Fibroblast of lung (primary cell): ENCODE results near the gene POLR3F. TPM values are rescaled to one million over a fixed set of nuclear protein-coding genes. Genes with fewer than 3 reads are reported as not detected.

Source experiments
- DNase-seq, 2 donors: peaks; one replicate each; pipeline versions ENCODE4 v3.0.0 to v3.0.0-alpha.2; 2010; ENCODE audit warnings: low read depth in 2 of 2
- H2AFZ ChIP-seq: 2 replicates; pipeline ENCODE4 v1.5.1; 2012; ENCODE audit warnings: low read length, control low read depth, inconsistent platforms
- H3K27ac ChIP-seq: 2 replicates; pipeline ENCODE4 v1.5.1; 2011; ENCODE audit warnings: low read length, control low read depth; ENCODE audit not compliant: insufficient read depth
- H3K27me3 ChIP-seq: 2 replicates; pipeline ENCODE4 v1.5.1; 2011; ENCODE audit warnings: mild to moderate bottlenecking, low read length; ENCODE audit not compliant: control insufficient read depth, insufficient read depth
- H3K36me3 ChIP-seq: 2 replicates; pipeline ENCODE4 v1.5.1; 2011; ENCODE audit warnings: low read length; ENCODE audit not compliant: control insufficient read depth, insufficient read depth
- H3K4me1 ChIP-seq: 2 replicates; pipeline ENCODE4 v1.5.1; 2011; ENCODE audit warnings: low read length; ENCODE audit not compliant: control insufficient read depth, insufficient read depth; ENCODE audit errors: extremely low read depth
- H3K4me2 ChIP-seq: 2 replicates; pipeline ENCODE4 v1.5.1; 2011; ENCODE audit warnings: low read length, control low read depth; ENCODE audit not compliant: insufficient read depth; ENCODE audit errors: extremely low read depth
- H3K4me3 ChIP-seq, 4 experiments: fragments of 200-600 bp in 1 of 4; sonication (generic) in 1 of 4; replicated peaks in 1 of 4; 2 replicates each; pipeline ENCODE4 v1.5.1; 2011 to 2016; ENCODE audit warnings: low read length in 4 of 4, low read depth in 3 of 4, mild to moderate bottlenecking in 3 of 4, control low read depth in 2 of 4, inconsistent platforms in 1 of 4, mixed read lengths in 1 of 4; ENCODE audit not compliant: insufficient read depth in 1 of 4; ENCODE audit errors: control extremely low read depth in 1 of 4
- H3K79me2 ChIP-seq: 2 replicates; pipeline ENCODE4 v1.5.1; 2012; ENCODE audit warnings: mild to moderate bottlenecking, low read length, inconsistent platforms; ENCODE audit not compliant: control insufficient read depth, insufficient read depth
- H3K9ac ChIP-seq: 2 replicates; pipeline ENCODE4 v1.5.1; 2011; ENCODE audit warnings: mild to moderate bottlenecking, low read length, control low read depth; ENCODE audit not compliant: insufficient read depth
- H3K9me3 ChIP-seq: 2 replicates; pipeline ENCODE4 v1.5.1; 2012; ENCODE audit warnings: low read depth, low read length; ENCODE audit not compliant: control insufficient read depth, insufficient read depth
- H4K20me1 ChIP-seq: 2 replicates; pipeline ENCODE4 v1.5.1; 2011; ENCODE audit warnings: low read length; ENCODE audit not compliant: control insufficient read depth, insufficient read depth; ENCODE audit errors: extremely low read depth
- EZH2 ChIP-seq: IDR thresholded peaks from 2 replicates; pipeline ENCODE4 v1.5.1; 2012; ENCODE audit warnings: low read length, control low read depth, mild to moderate bottlenecking; ENCODE audit errors: missing control alignments
- polyA plus RNA-seq, 2 donors: library from polyadenylated mRNA; depleted of rRNA in 1 of 2; stranded (reverse) in 1 of 2; unstranded in 1 of 2; fragments of >200 nt; gene quantifications; 2 replicates each; pipeline ENCODE4 v1.2.1, GENCODE V29; 2011 to 2012; ENCODE audit warnings: missing spikeins in 1 of 2
- total RNA-seq: library from RNA; depleted of rRNA; stranded (reverse); fragments of >200 nt; gene quantifications from 2 replicates; pipeline ENCODE4 v1.2.1, GENCODE V29; 2014
- TF ChIP-seq, protein P1 (sequence below), 2 donors: IDR thresholded peaks in 1 of 2; conservative IDR thresholded peaks in 1 of 2; 1 replicate in 1 of 2; 2 replicates in 1 of 2; pipeline ENCODE4 v1.5.1; 2011 to 2012; ENCODE audit warnings: low read length in 2 of 2, control low read depth in 1 of 2, inconsistent platforms in 1 of 2, low read depth in 1 of 2, mild to moderate bottlenecking in 1 of 2

The POLR3F gene
- total and polyA plus RNA-seq, 2 donors (not counting 1 experiment from before 2014, with no cell fraction given) = 11.2 to 20.5 TPM

DNA sequence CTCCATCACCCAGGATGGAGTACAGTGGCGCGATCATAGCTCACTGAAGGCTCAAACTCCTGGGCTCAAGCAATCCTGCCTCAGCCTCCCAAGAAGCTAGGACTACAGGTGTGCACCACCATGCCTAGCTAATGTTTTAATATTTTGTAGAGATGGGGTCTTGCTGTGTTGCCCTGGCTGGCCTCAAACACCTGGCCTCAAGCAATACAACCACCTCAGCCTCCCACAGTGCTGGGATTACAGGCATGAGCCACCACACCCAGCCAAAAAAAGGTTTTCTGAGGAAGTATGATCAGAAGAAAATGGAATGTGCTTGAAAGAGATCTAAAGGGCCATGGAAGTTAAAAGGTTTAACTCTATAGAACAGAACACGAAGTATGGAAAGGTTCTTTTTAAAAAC lies 21.1 kb downstream of the POLR3F start:
- no peaks in the 10 kb centered on the region for H3K4me1 ChIP-seq
- no peaks in the 10 kb centered on the region for H3K9me3 ChIP-seq
- no peak overlapping the region for H2AFZ ChIP-seq
- H3K36me3 ChIP-seq = no peaks in the 10 kb centered on the region
- TF ChIP-seq, protein P1, sequence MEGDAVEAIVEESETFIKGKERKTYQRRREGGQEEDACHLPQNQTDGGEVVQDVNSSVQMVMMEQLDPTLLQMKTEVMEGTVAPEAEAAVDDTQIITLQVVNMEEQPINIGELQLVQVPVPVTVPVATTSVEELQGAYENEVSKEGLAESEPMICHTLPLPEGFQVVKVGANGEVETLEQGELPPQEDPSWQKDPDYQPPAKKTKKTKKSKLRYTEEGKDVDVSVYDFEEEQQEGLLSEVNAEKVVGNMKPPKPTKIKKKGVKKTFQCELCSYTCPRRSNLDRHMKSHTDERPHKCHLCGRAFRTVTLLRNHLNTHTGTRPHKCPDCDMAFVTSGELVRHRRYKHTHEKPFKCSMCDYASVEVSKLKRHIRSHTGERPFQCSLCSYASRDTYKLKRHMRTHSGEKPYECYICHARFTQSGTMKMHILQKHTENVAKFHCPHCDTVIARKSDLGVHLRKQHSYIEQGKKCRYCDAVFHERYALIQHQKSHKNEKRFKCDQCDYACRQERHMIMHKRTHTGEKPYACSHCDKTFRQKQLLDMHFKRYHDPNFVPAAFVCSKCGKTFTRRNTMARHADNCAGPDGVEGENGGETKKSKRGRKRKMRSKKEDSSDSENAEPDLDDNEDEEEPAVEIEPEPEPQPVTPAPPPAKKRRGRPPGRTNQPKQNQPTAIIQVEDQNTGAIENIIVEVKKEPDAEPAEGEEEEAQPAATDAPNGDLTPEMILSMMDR (conservative IDR thresholded peaks at IDR 0.05 in 1 of 2, IDR thresholded peaks at IDR 0.05 in 1 of 2; ENCODE audit: low read depth in 1 of 2, low read length in 2 of 2) = no peak
- TF ChIP-seq EZH2 = no peak
- no peak overlapping the region for H3K27ac ChIP-seq
- no peaks in the 10 kb centered on the region for H3K27me3 ChIP-seq
- no peaks in the 10 kb centered on the region for H3K79me2 ChIP-seq
- H3K4me2 ChIP-seq = no peak overlapping the region
- DNase-seq = no peak
- H4K20me1 ChIP-seq = no peaks in the 10 kb centered on the region
- no peak overlapping the region for H3K4me3 ChIP-seq
- no peak overlapping the region for H3K9ac ChIP-seq

DNA sequence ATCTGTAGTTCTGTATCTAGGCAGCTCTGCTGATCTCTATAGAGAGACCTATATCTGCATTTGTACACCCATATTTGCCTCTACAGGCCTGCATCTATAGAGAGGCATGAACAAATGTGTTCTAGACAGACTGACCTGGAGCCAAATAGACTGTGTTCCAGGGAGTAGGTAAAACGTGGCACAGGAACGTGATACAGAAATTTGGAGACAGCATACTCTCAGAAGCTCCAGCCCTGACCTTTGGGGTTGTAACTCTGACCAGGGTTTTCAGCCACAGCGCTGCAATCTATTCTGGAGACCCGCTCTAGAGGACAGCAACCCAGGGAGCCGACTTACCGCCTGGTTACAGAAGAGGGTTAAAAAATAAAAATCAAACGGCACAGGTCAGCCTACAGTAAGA lies 28.9 kb downstream of the POLR3F start:
- H2AFZ ChIP-seq = peak overlapping the region; percentile 94
- no peak overlapping the region for H3K9ac ChIP-seq
- no peaks in the 10 kb centered on the region for H3K36me3 ChIP-seq
- H3K4me2 ChIP-seq = peak overlapping the region; percentile 90
- no peaks in the 10 kb centered on the region for H3K9me3 ChIP-seq
- no peaks in the 10 kb centered on the region for H4K20me1 ChIP-seq
- H3K4me1 ChIP-seq = peaks cover 3% of the 10 kb centered on the region
- H3K27me3 ChIP-seq = no peaks in the 10 kb centered on the region
- H3K27ac ChIP-seq = no peak overlapping the region
- no peak for TF ChIP-seq EZH2
- TF ChIP-seq, protein P1 (conservative IDR thresholded peaks at IDR 0.05 in 1 of 2, IDR thresholded peaks at IDR 0.05 in 1 of 2; ENCODE audit: low read depth in 1 of 2, low read length in 2 of 2) = no peak
- H3K79me2 ChIP-seq = no peaks in the 10 kb centered on the region
- peak overlapping the region; percentile 56 to 96 (median 78) for H3K4me3 ChIP-seq
- DNase-seq = peak in 1 of 2 donors; percentile 6

DNA sequence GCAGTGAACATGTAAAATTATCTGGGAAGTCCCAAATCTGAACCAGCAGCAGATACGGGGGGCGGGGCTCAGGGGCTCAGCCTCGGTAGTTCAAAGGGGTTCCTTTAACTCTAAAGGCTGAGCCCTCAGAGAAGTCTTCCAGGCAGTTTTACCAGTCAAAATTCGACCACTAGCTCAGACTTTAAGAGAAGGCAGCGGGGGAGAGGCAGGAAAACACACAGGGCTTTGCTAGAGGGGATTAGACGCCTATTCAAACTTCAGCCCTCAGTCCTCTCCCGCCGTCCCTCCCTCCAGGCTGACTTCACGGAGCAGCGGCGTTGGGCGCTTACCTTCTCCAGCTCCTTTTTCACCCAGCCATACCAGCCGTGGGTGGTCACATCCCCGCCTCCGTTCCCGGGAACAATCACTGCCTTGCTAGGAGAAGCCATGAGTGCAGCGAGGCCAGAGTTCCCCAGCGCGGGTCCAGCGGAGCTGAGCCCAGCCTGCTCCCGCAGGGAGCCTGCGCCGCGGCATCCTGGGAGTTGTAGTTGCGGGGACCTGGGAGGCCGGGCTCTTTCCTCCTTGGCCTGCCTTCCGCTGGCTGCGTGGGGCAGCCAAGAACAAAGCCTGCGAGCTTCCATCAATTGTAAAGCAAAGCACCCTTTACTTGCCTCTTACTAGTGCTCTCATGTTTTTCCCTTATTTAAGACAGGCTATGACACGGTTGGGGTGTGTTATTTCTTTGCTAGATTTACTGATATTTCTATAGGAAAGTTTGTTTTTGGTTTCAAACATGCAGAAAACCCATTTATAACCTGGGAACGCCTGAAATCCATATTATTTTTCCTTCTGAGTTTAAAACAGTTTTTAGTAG lies 29.8 kb downstream of the POLR3F start, which contains the start of gene RBBP9:
Gene RBBP9, minus strand, starts transcription at position 486 of the 853 bp plus-strand sequence. Its CDS starts 58 bp downstream, at position 428.
- peak within 1 kb of the TSS; percentile 90 for H3K4me2 ChIP-seq
- peak within 1 kb of the TSS; percentile 8 for H3K27ac ChIP-seq
- peak within 1 kb of the TSS; percentile 51 for H3K9ac ChIP-seq

More for the DNA sequence above, 29.8 kb downstream of the POLR3F start, which contains the start of gene RBBP9:
- DNase-seq = peak; percentile 75 to 79
- no peaks in the 10 kb centered on the region for H4K20me1 ChIP-seq
- peaks cover 3% of the 10 kb centered on the region for H3K4me1 ChIP-seq
- H3K4me3 ChIP-seq = peak within 1 kb of the TSS; percentile 56 to 96 (median 78)
- no peaks in the 10 kb centered on the region for H3K9me3 ChIP-seq
- H2AFZ ChIP-seq = peak within 1 kb of the TSS; percentile 94
- no peaks in the 10 kb centered on the region for H3K36me3 ChIP-seq
- TF ChIP-seq EZH2 = no peak
- TF ChIP-seq, protein P1 (conservative IDR thresholded peaks at IDR 0.05 in 1 of 2, IDR thresholded peaks at IDR 0.05 in 1 of 2; ENCODE audit: low read depth in 1 of 2, low read length in 2 of 2) = no peak
- no peaks in the 10 kb centered on the region for H3K79me2 ChIP-seq
- H3K27me3 ChIP-seq = no peaks in the 10 kb centered on the region
